ENCODE results near the gene STK32C. TPM values are rescaled to one million over a fixed set of nuclear protein-coding genes. Genes with fewer than 3 reads are reported as not detected.

The STK32C gene
- total RNA-seq, 1 experiment from 2014 or later = 16.5 TPM

- intact Hi-C loops (cut with micrococcal nuclease; ENCODE audit: unreplicated experiment) = no loop called here
- Histone ChIP-seq H3K27ac (ENCODE audit: low read depth, low read length, poor library complexity, severe bottlenecking) (no peak overlapping the region), H3K27me3 (replicated peaks; ENCODE audit: insufficient read depth, low read depth, low read length, poor library complexity) (no peaks in the 10 kb centered on the region), H3K36me3 (ENCODE audit: insufficient read depth, low read length, poor library complexity, severe bottlenecking) (no peaks in the 10 kb centered on the region), H3K4me3 (ENCODE audit: low read depth, low read length, poor library complexity, severe bottlenecking) (no peak overlapping the region), H3K4me1 (ENCODE audit: insufficient read depth, low read length, poor library complexity, severe bottlenecking) (no peaks in the 10 kb centered on the region), H3K9me3 (ENCODE audit: low read depth, low read length, poor library complexity, severe bottlenecking) (no peaks in the 10 kb centered on the region)
- ChIA-PET CTCF (no interaction called here), POLR2A (ENCODE audit: low non-redundant PET) (no interaction called here)
- no peak for TF ChIP-seq CTCF (conservative IDR thresholded peaks at IDR 0.05; ENCODE audit: low read depth, low read length)
- no peak for TF ChIP-seq EZH2 (IDR thresholded peaks at IDR 0.05; ENCODE audit: borderline replicate concordance, low read depth, low read length, poor library complexity, severe bottlenecking)
- no peak for DNase-seq (ENCODE audit: low spot score)
- no TSS peak for BruUV-seq (replicated peaks)
Observed at GRCh38 chr10:132257271-132257670, 50.5 kb downstream of the STK32C start.

- H3K27me3 ChIP-seq (replicated peaks; ENCODE audit: insufficient read depth, low read depth, low read length, poor library complexity) = no peaks in the 10 kb centered on the region
- H3K27ac ChIP-seq (ENCODE audit: low read depth, low read length, poor library complexity, severe bottlenecking) = no peak overlapping the region
- no peak for DNase-seq (ENCODE audit: low spot score)
- CTCF ChIA-PET = no interaction called here
- no peaks in the 10 kb centered on the region for H3K36me3 ChIP-seq (ENCODE audit: insufficient read depth, low read length, poor library complexity, severe bottlenecking)
- TF ChIP-seq CTCF (conservative IDR thresholded peaks at IDR 0.05; ENCODE audit: low read depth, low read length) = no peak
- POLR2A ChIA-PET (ENCODE audit: low non-redundant PET) = no interaction called here
- H3K4me1 ChIP-seq (ENCODE audit: insufficient read depth, low read length, poor library complexity, severe bottlenecking) = no peaks in the 10 kb centered on the region
- BruUV-seq (replicated peaks) = no TSS peak
- intact Hi-C loops (cut with micrococcal nuclease; ENCODE audit: unreplicated experiment) = no loop called here
- no peak overlapping the region for H3K4me3 ChIP-seq (ENCODE audit: low read depth, low read length, poor library complexity, severe bottlenecking)
- H3K9me3 ChIP-seq (ENCODE audit: low read depth, low read length, poor library complexity, severe bottlenecking) = no peaks in the 10 kb centered on the region
Observed at GRCh38 chr10:132256866-132257265, 50.9 kb downstream of the STK32C start.

GRCh38 chr10:132255489-132256344 lies 52.0 kb downstream of the STK32C start:
- CTCF ChIA-PET = no interaction called here
- POLR2A ChIA-PET (ENCODE audit: low non-redundant PET) = no interaction called here
- intact Hi-C loops (cut with micrococcal nuclease; ENCODE audit: unreplicated experiment) = no loop called here
- no peak overlapping the region for H3K4me3 ChIP-seq (ENCODE audit: low read depth, low read length, poor library complexity, severe bottlenecking)
- no peak for TF ChIP-seq CTCF (conservative IDR thresholded peaks at IDR 0.05; ENCODE audit: low read depth, low read length)
- TF ChIP-seq EZH2 (IDR thresholded peaks at IDR 0.05; ENCODE audit: borderline replicate concordance, low read depth, low read length, poor library complexity, severe bottlenecking) = no peak
- H3K27ac ChIP-seq (ENCODE audit: low read depth, low read length, poor library complexity, severe bottlenecking) = no peak overlapping the region
- no peaks in the 10 kb centered on the region for H3K9me3 ChIP-seq (ENCODE audit: low read depth, low read length, poor library complexity, severe bottlenecking)
- H3K36me3 ChIP-seq (ENCODE audit: insufficient read depth, low read length, poor library complexity, severe bottlenecking) = no peaks in the 10 kb centered on the region
- no peaks in the 10 kb centered on the region for H3K4me1 ChIP-seq (ENCODE audit: insufficient read depth, low read length, poor library complexity, severe bottlenecking)
- no peaks in the 10 kb centered on the region for H3K27me3 ChIP-seq (replicated peaks; ENCODE audit: insufficient read depth, low read depth, low read length, poor library complexity)
- no TSS peak for BruUV-seq (replicated peaks)
- DNase-seq (ENCODE audit: low spot score) = no peak

Data from A673 (cell line).